ENCODE results near the gene MAN1A1.

The MAN1A1 gene

GRCh38 chr6:119205911-119206618, 143.5 kb downstream of the MAN1A1 start:
- TF ChIP-seq REST (IDR thresholded peaks at IDR 0.05; ENCODE audit: insufficient read depth in 1 of 2, low read depth in 2 of 2, low read length in 2 of 2), result no peak
- TF ChIP-seq TAF1 (IDR thresholded peaks at IDR 0.05; ENCODE audit: borderline replicate concordance, insufficient read depth, low read length), result no peak
- TF ChIP-seq POLR2AphosphoS5 (IDR thresholded peaks at IDR 0.05; ENCODE audit: low read depth, low read length), result no peak
- no peak for TF ChIP-seq SIN3A (IDR thresholded peaks at IDR 0.05; ENCODE audit: borderline replicate concordance, insufficient read depth, low read length)
- no peak for TF ChIP-seq FOXP2 (optimal IDR thresholded peaks at IDR 0.05; ENCODE audit: borderline replicate concordance, extremely low read depth, extremely low read length, insufficient read depth)

- TF ChIP-seq REST (IDR thresholded peaks at IDR 0.05; ENCODE audit: insufficient read depth in 1 of 2, low read depth in 2 of 2, low read length in 2 of 2) (no peak), FOXP2 (optimal IDR thresholded peaks at IDR 0.05; ENCODE audit: borderline replicate concordance, extremely low read depth, extremely low read length, insufficient read depth) (no peak), SIN3A (IDR thresholded peaks at IDR 0.05; ENCODE audit: borderline replicate concordance, insufficient read depth, low read length) (no peak), TAF1 (IDR thresholded peaks at IDR 0.05; ENCODE audit: borderline replicate concordance, insufficient read depth, low read length) (no peak), POLR2AphosphoS5 (IDR thresholded peaks at IDR 0.05; ENCODE audit: low read depth, low read length) (no peak)
Observed at GRCh38 chr6:119204719-119205118, 144.8 kb downstream of the MAN1A1 start.

- TF ChIP-seq TAF1 (IDR thresholded peaks at IDR 0.05; ENCODE audit: borderline replicate concordance, insufficient read depth, low read length), result no peak
- no peak for TF ChIP-seq REST (IDR thresholded peaks at IDR 0.05; ENCODE audit: insufficient read depth in 1 of 2, low read depth in 2 of 2, low read length in 2 of 2)
- no peak for TF ChIP-seq POLR2AphosphoS5 (IDR thresholded peaks at IDR 0.05; ENCODE audit: low read depth, low read length)
- TF ChIP-seq SIN3A (IDR thresholded peaks at IDR 0.05; ENCODE audit: borderline replicate concordance, insufficient read depth, low read length), result no peak
- no peak for TF ChIP-seq FOXP2 (optimal IDR thresholded peaks at IDR 0.05; ENCODE audit: borderline replicate concordance, extremely low read depth, extremely low read length, insufficient read depth)
Observed at GRCh38 chr6:119201480-119201879, 148.1 kb downstream of the MAN1A1 start.

GRCh38 chr6:119200512-119201175, 148.9 kb downstream of the MAN1A1 start:
- TF ChIP-seq REST (IDR thresholded peaks at IDR 0.05; ENCODE audit: insufficient read depth in 1 of 2, low read depth in 2 of 2, low read length in 2 of 2), result no peak
- TF ChIP-seq POLR2AphosphoS5 (IDR thresholded peaks at IDR 0.05; ENCODE audit: low read depth, low read length), result no peak
- no peak for TF ChIP-seq TAF1 (IDR thresholded peaks at IDR 0.05; ENCODE audit: borderline replicate concordance, insufficient read depth, low read length)
- no peak for TF ChIP-seq SIN3A (IDR thresholded peaks at IDR 0.05; ENCODE audit: borderline replicate concordance, insufficient read depth, low read length)
- no peak for TF ChIP-seq FOXP2 (optimal IDR thresholded peaks at IDR 0.05; ENCODE audit: borderline replicate concordance, extremely low read depth, extremely low read length, insufficient read depth)
